DND-41 (cell line): Measurements from ENCODE around the gene OR2T8.

Source experiments
- ATAC-seq: fragments of 200-7000 bp; cut with Tn5 transposase; 3 replicates; pipeline ENCODE4 v1.9.1; 2021; ENCODE audit warnings: low read depth; ENCODE audit not compliant: insufficient read depth
- DNase-seq: peaks from one replicate; pipeline ENCODE4 v3.0.0-alpha.2; 2020
- H2AFZ ChIP-seq: 2 replicates; pipeline ENCODE4 v1.6.0; 2012; ENCODE audit warnings: low read depth, low read length
- H3K27ac ChIP-seq: 2 replicates; pipeline ENCODE4 v1.5.1; 2012; ENCODE audit warnings: low read length, inconsistent platforms
- H3K27me3 ChIP-seq: fragments of 200-600 bp; sonication (generic); 2 replicates; pipeline ENCODE4 v1.6.0; 2012; ENCODE audit warnings: low read length, mild to moderate bottlenecking, inconsistent platforms; ENCODE audit not compliant: insufficient read depth, poor library complexity
- H3K36me3 ChIP-seq: 2 replicates; pipeline ENCODE4 v1.5.1; 2012; ENCODE audit warnings: low read length, inconsistent platforms; ENCODE audit not compliant: insufficient read depth
- H3K4me1 ChIP-seq: 2 replicates; pipeline ENCODE4 v1.5.1; 2012; ENCODE audit warnings: mild to moderate bottlenecking, low read length; ENCODE audit not compliant: insufficient read depth
- H3K4me2 ChIP-seq: 2 replicates; pipeline ENCODE4 v1.6.0; 2012; ENCODE audit warnings: mild to moderate bottlenecking, moderate library complexity, low read length, inconsistent platforms; ENCODE audit not compliant: insufficient read depth
- H3K4me3 ChIP-seq, 2 experiments: fragments of 200-600 bp in 1 of 2; shearing (Covaris generic) in 1 of 2; 2 replicates each; pipeline ENCODE4 v1.5.1; 2012 to 2016; ENCODE audit warnings: inconsistent platforms in 2 of 2, low read length in 2 of 2, mild to moderate bottlenecking in 2 of 2, low read depth in 1 of 2, moderate library complexity in 1 of 2
- H3K79me2 ChIP-seq: 2 replicates; pipeline ENCODE4 v1.6.0; 2012; ENCODE audit warnings: low read length, inconsistent platforms; ENCODE audit not compliant: insufficient read depth
- H3K9ac ChIP-seq: 2 replicates; pipeline ENCODE4 v1.6.0; 2012; ENCODE audit warnings: low read depth, mild to moderate bottlenecking, inconsistent platforms, low read length, moderate library complexity
- H3K9me3 ChIP-seq: 2 replicates; pipeline ENCODE4 v1.5.1; 2012; ENCODE audit warnings: low read length, moderate library complexity, mild to moderate bottlenecking, inconsistent platforms; ENCODE audit not compliant: insufficient read depth, severe bottlenecking
- H4K20me1 ChIP-seq: 2 replicates; pipeline ENCODE4 v1.6.0; 2012; ENCODE audit warnings: low read length; ENCODE audit not compliant: insufficient read depth
- CTCF ChIP-seq: IDR thresholded peaks from 2 replicates; pipeline ENCODE4 v1.5.1; 2012; ENCODE audit warnings: borderline replicate concordance, low read length, moderate library complexity, mild to moderate bottlenecking; ENCODE audit not compliant: poor library complexity, severe bottlenecking; ENCODE audit errors: extremely low read depth
- EZH2 ChIP-seq: IDR thresholded peaks from 3 replicates; pipeline ENCODE4 v1.6.1; 2012; ENCODE audit warnings: borderline replicate concordance, low read depth, mild to moderate bottlenecking, moderate library complexity, low read length, inconsistent platforms; ENCODE audit not compliant: severe bottlenecking

Gene OR2T8

GRCh38 chr1:247913786-247914185 is 6.3 kb upstream of the OR2T8 start:
- H3K27ac ChIP-seq: no peak overlapping the region
- no peak overlapping the region for H3K9ac ChIP-seq
- H2AFZ ChIP-seq: no peak overlapping the region
- H3K79me2 ChIP-seq: no peaks in the 10 kb centered on the region
- DNase-seq (no peak), ATAC-seq (no peak)
- TF ChIP-seq EZH2: no peak
- TF ChIP-seq CTCF: no peak
- no peak overlapping the region for H3K4me2 ChIP-seq
- H3K36me3 ChIP-seq: no peaks in the 10 kb centered on the region
- H3K9me3 ChIP-seq: no peaks in the 10 kb centered on the region
- H4K20me1 ChIP-seq: no peaks in the 10 kb centered on the region
- no peak overlapping the region for H3K4me3 ChIP-seq
- H3K4me1 ChIP-seq: no peaks in the 10 kb centered on the region
- no peaks in the 10 kb centered on the region for H3K27me3 ChIP-seq

GRCh38 chr1:247914941-247915662 is 5.0 kb upstream of the OR2T8 start:
- no peak overlapping the region for H3K4me2 ChIP-seq
- H3K4me3 ChIP-seq: no peak overlapping the region
- H3K27me3 ChIP-seq: no peaks in the 10 kb centered on the region
- H3K79me2 ChIP-seq: no peaks in the 10 kb centered on the region
- H2AFZ ChIP-seq: no peak overlapping the region
- no peaks in the 10 kb centered on the region for H3K36me3 ChIP-seq
- H3K9ac ChIP-seq: no peak overlapping the region
- H4K20me1 ChIP-seq: no peaks in the 10 kb centered on the region
- H3K27ac ChIP-seq: no peak overlapping the region
- no peaks in the 10 kb centered on the region for H3K9me3 ChIP-seq
- DNase-seq (no peak), ATAC-seq (no peak)
- TF ChIP-seq CTCF (no peak), EZH2 (no peak)
- H3K4me1 ChIP-seq: no peaks in the 10 kb centered on the region

- no peaks in the 10 kb centered on the region for H3K4me1 ChIP-seq
- no peak for TF ChIP-seq CTCF
- TF ChIP-seq EZH2: no peak
- no peaks in the 10 kb centered on the region for H3K36me3 ChIP-seq
- no peak overlapping the region for H3K4me2 ChIP-seq
- no peaks in the 10 kb centered on the region for H3K79me2 ChIP-seq
- no peak overlapping the region for H3K4me3 ChIP-seq
- no peak overlapping the region for H3K9ac ChIP-seq
- H3K27ac ChIP-seq: no peak overlapping the region
- no peak for DNase-seq
- no peaks in the 10 kb centered on the region for H3K27me3 ChIP-seq
- H3K9me3 ChIP-seq: no peaks in the 10 kb centered on the region
- no peak overlapping the region for H2AFZ ChIP-seq
- no peaks in the 10 kb centered on the region for H4K20me1 ChIP-seq
- no peak for ATAC-seq
Observed at GRCh38 chr1:247923941-247924340, 3.9 kb downstream of the OR2T8 start.

GRCh38 chr1:247924868-247925267 is 4.8 kb downstream of the OR2T8 start, which contains the start of gene OR2AJ1:
OR2AJ1 (plus strand) TSS chr1:247924889; CDS start chr1:247933769, 8,880 bp downstream.
- TF ChIP-seq EZH2 (no peak), CTCF (no peak)
- Histone ChIP-seq H3K4me3 (no peak within 1 kb of the TSS), H3K36me3 (no peaks in the 10 kb centered on the region), H4K20me1 (no peaks in the 10 kb centered on the region), H3K9me3 (no peaks in the 10 kb centered on the region), H3K27ac (no peak within 1 kb of the TSS), H2AFZ (no peak within 1 kb of the TSS), H3K79me2 (no peaks in the 10 kb centered on the region), H3K9ac (no peak within 1 kb of the TSS), H3K4me1 (no peaks in the 10 kb centered on the region), H3K4me2 (no peak within 1 kb of the TSS), H3K27me3 (no peaks in the 10 kb centered on the region)
- no peak for DNase-seq
- ATAC-seq: no peak
